ENCODE measurements around the gene CAND1.

GRCh38 chr12:67355428-67356379 lies 86.5 kb downstream of the CAND1 start:
- TF ChIP-seq CTCF (IDR thresholded peaks at IDR 0.05): peak; percentile 64
- no peak for TF ChIP-seq POLR2AphosphoS5 (IDR thresholded peaks at IDR 0.05; ENCODE audit: low read depth, low read length)
- no peak for TF ChIP-seq TCF7L2 (IDR thresholded peaks at IDR 0.05; ENCODE audit: low read depth, low read length)
- no peak for TF ChIP-seq REST (IDR thresholded peaks at IDR 0.05; ENCODE audit: insufficient read depth in 1 of 2, low read depth in 2 of 2, low read length in 1 of 2)
- no peak for TF ChIP-seq SIN3A (IDR thresholded peaks at IDR 0.05; ENCODE audit: borderline replicate concordance, insufficient read depth, low read depth, low read length)
